ENCODE data around the gene ADRA2B. TPM values are rescaled to one million over a fixed set of nuclear protein-coding genes. Genes with fewer than 3 reads are reported as not detected.
"Not testable (repeated sequence)": the region's sequence is repeated elsewhere in the genome, so short reads cannot be mapped to it uniquely, and the experiment has no call there.

ADRA2B gene
- total RNA-seq, 2 donors from 2014 or later: under 0.01 to 0.26 TPM

GRCh38 chr2:96069878-96070277, 46.5 kb downstream of the ADRA2B start:
- H3K4me3 ChIP-seq; H3K36me3 ChIP-seq (replicated peaks in 1 of 2; ENCODE audit: insufficient read depth in 1 of 2, low read depth in 2 of 2); H3K9me3 ChIP-seq; H3K27me3 ChIP-seq; ATAC-seq; DNase-seq; H3K27ac ChIP-seq; H3K4me1 ChIP-seq; intact Hi-C loops (cut with DNase I): not testable (repeated sequence)
- 57 to 71% methylated on average over 5 of the region's 8 CpGs for WGBS, 2 donors

GRCh38 chr2:96067902-96068581, 48.3 kb downstream of the ADRA2B start:
- H3K27ac ChIP-seq; DNase-seq; H3K27me3 ChIP-seq; H3K4me1 ChIP-seq; H3K4me3 ChIP-seq; intact Hi-C loops (cut with DNase I); H3K9me3 ChIP-seq; H3K36me3 ChIP-seq (replicated peaks in 1 of 2; ENCODE audit: insufficient read depth in 1 of 2, low read depth in 2 of 2); ATAC-seq: not testable (repeated sequence)
- 53 to 61% methylated on average over 9 of the region's 9 CpGs for WGBS, 2 donors

DNA sequence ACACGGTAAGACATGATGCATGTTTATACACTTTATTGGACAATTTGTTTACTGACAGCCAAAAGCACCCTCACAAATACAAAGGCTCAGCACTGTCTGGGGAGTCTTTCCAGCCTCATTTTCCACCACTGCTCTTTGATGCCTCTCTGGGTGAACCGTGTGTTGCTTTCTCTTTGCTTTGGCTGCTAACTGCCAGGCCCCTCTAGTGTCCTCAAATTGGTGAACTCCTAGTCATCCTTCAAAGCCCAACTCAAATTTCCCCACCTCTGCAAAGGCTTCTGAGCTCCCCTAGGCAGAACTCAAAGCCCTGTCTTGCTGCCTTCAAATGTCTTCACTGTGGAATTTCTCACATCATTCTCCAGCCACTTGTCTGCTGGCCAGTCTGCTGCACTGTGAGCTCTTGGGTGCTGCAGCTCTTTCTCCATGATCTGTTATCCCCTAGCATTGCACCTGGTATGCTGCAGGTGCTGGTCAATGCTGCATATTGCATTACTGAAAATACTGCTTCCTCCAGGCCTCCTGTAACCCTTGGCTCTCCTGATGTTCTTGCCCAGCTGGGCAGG, 49.2 kb downstream of the ADRA2B start:
- H3K4me1 ChIP-seq; ATAC-seq; H3K27me3 ChIP-seq; H3K36me3 ChIP-seq (replicated peaks in 1 of 2; ENCODE audit: insufficient read depth in 1 of 2, low read depth in 2 of 2); H3K4me3 ChIP-seq; intact Hi-C loops (cut with DNase I); DNase-seq; H3K9me3 ChIP-seq; H3K27ac ChIP-seq: not testable (repeated sequence)
- 75 to 77% methylated on average over 2 of the region's 2 CpGs for whole genome bisulfite sequencing, 2 donors

DNA sequence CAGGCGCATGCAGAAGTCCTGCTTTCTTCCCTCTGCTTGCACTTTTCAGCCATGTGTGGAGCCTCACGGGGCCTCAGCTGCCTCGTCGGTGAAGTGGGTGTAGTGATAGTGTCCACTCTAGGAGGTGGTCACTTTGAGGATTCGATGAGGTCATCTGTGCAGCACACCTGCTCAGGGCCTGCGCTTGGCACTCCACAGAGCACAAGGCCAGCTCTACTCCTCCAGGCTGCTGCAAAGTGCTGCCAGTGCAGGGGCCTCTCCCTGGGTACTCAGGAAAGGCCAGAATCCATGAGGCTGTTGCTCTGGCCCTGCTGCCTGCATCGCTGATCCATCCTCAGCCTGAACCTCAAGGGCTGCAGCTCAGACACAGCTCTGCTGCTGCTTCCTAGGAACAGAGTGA, 49.9 kb downstream of the ADRA2B start:
- intact Hi-C loops (cut with DNase I); H3K4me3 ChIP-seq; H3K27me3 ChIP-seq; H3K27ac ChIP-seq; H3K36me3 ChIP-seq (replicated peaks in 1 of 2; ENCODE audit: insufficient read depth in 1 of 2, low read depth in 2 of 2); ATAC-seq; H3K9me3 ChIP-seq; H3K4me1 ChIP-seq; DNase-seq: not testable (repeated sequence)
- 78 to 84% methylated on average over 3 to 7 of the region's 7 CpGs for WGBS, 2 donors

- H3K4me1 ChIP-seq; ATAC-seq; H3K27me3 ChIP-seq; H3K36me3 ChIP-seq (replicated peaks in 1 of 2; ENCODE audit: insufficient read depth in 1 of 2, low read depth in 2 of 2); H3K9me3 ChIP-seq; DNase-seq; H3K27ac ChIP-seq; H3K4me3 ChIP-seq; intact Hi-C loops (cut with DNase I): not testable (repeated sequence)
- 84 to 85% methylated on average over 4 of the region's 4 CpGs for WGBS, 2 donors
These were observed 50.4 kb downstream of the ADRA2B start for GRCh38 chr2:96065954-96066353.

- intact Hi-C loops (cut with DNase I): no loop called here
- DNase-seq (no peak), ATAC-seq (no peak)
- no peak overlapping the region for H3K4me3 ChIP-seq
- H3K4me1 ChIP-seq: no peaks in the 10 kb centered on the region
- H3K27ac ChIP-seq: no peak overlapping the region
- TF ChIP-seq POLR2A (IDR thresholded peaks at IDR 0.05) (no peak), CTCF (IDR thresholded peaks at IDR 0.05) (no peak)
- H3K36me3 ChIP-seq (replicated peaks in 1 of 2; ENCODE audit: insufficient read depth in 1 of 2, low read depth in 2 of 2): no peaks in the 10 kb centered on the region
- H3K9me3 ChIP-seq: no peaks in the 10 kb centered on the region
- 67 to 73% methylated on average over 4 of the region's 4 CpGs for WGBS, 2 donors
- H3K27me3 ChIP-seq: no peaks in the 10 kb centered on the region
These were observed 50.9 kb downstream of the ADRA2B start for GRCh38 chr2:96065381-96065930.

- intact Hi-C loops (cut with DNase I); H3K36me3 ChIP-seq (replicated peaks in 1 of 2; ENCODE audit: insufficient read depth in 1 of 2, low read depth in 2 of 2); H3K4me1 ChIP-seq; ATAC-seq; H3K27me3 ChIP-seq; H3K9me3 ChIP-seq; H3K27ac ChIP-seq; DNase-seq; H3K4me3 ChIP-seq: not testable (repeated sequence)
These were observed 51.6 kb downstream of the ADRA2B start for GRCh38 chr2:96064760-96065159.

- 74 to 83% methylated on average over 1 to 2 of the region's 3 CpGs for WGBS, 2 donors
- intact Hi-C loops (cut with DNase I); H3K9me3 ChIP-seq; H3K27ac ChIP-seq; H3K4me1 ChIP-seq; H3K27me3 ChIP-seq; H3K4me3 ChIP-seq; ATAC-seq; H3K36me3 ChIP-seq (replicated peaks in 1 of 2; ENCODE audit: insufficient read depth in 1 of 2, low read depth in 2 of 2); DNase-seq: not testable (repeated sequence)
These were observed 52.2 kb downstream of the ADRA2B start for GRCh38 chr2:96064047-96064675.

All from body of pancreas (tissue), 4 donors.